Measurements from ENCODE around the gene PILRA. TPM values are rescaled to one million over a fixed set of nuclear protein-coding genes. Genes with fewer than 3 reads are reported as not detected.

Gene PILRA
- total RNA-seq, 1 experiment from 2014 or later, result 3.2 TPM

GRCh38 chr7:100384628-100385294 is 11.5 kb downstream of the PILRA start:
- Mint-ChIP-seq H3K4me1 (peaks cover 2 to 5% of the 10 kb centered on the region in 2 experiments; a peak in 3 of 4 replicates), H3K36me3 (ENCODE audit: insufficient read depth in 1 of 3, low read depth in 3 of 3) (no peaks in the 10 kb centered on the region), H3K4me3 (no peak overlapping the region), H3K9me3 (no peaks in the 10 kb centered on the region), H3K27ac (no peak overlapping the region), H3K27me3 (ENCODE audit: low read depth) (peaks cover 20% of the 10 kb centered on the region)
- Histone ChIP-seq H3K9ac (ENCODE audit: extremely low read depth, insufficient read length, low read length) (no peak overlapping the region), H4K20me1 (ENCODE audit: control insufficient read depth, insufficient read depth, insufficient read length) (no peaks in the 10 kb centered on the region), H3K23ac (ENCODE audit: insufficient read length, low read depth, low read length) (no peak overlapping the region), H4K91ac (ENCODE audit: insufficient read length, low read depth, low read length) (no peak overlapping the region), H3K23me2 (ENCODE audit: insufficient read length, low read depth, low read length, poor library complexity, severe bottlenecking) (no peaks in the 10 kb centered on the region), H3K18ac (ENCODE audit: insufficient read length, low read depth, low read length) (no peak overlapping the region), H3K4me1 (ENCODE audit: insufficient read depth, low read length) (no peaks in the 10 kb centered on the region), H4K5ac (ENCODE audit: insufficient read length, low read depth, low read length) (no peak overlapping the region), H2BK20ac (ENCODE audit: low read depth, low read length, poor library complexity, severe bottlenecking) (no peak overlapping the region), H3K79me1 (ENCODE audit: insufficient read depth, low read depth, low read length, poor library complexity, severe bottlenecking) (no peaks in the 10 kb centered on the region), H2BK5ac (ENCODE audit: insufficient read length, low read length) (no peak overlapping the region), H2BK120ac (ENCODE audit: low read depth, low read length, poor library complexity, severe bottlenecking) (no peak overlapping the region), H3K79me2 (ENCODE audit: insufficient read depth, low read length) (no peaks in the 10 kb centered on the region), H2AFZ (ENCODE audit: low read length) (no peak overlapping the region), H3K56ac (ENCODE audit: insufficient read length, low read depth, low read length) (no peak overlapping the region), H3K14ac (ENCODE audit: insufficient read depth, low read length) (no peak overlapping the region), H2AK5ac (ENCODE audit: insufficient read length, low read length) (no peak overlapping the region), H2BK15ac (ENCODE audit: low read depth, low read length) (no peak overlapping the region), H3K27ac (ENCODE audit: insufficient read length, low read depth, low read length) (peak overlapping the region; percentile 33), H3K9me3 (ENCODE audit: control insufficient read depth, low read depth, low read length) (no peaks in the 10 kb centered on the region), H4K8ac (replicated peaks; ENCODE audit: insufficient read length, low read depth, low read length) (no peak overlapping the region), H3K4ac (ENCODE audit: low read depth, low read length) (no peak overlapping the region), H3K4me2 (ENCODE audit: insufficient read depth, insufficient read length, low read length) (no peak overlapping the region), H3K27me3 (ENCODE audit: insufficient read depth, low read length) (no peaks in the 10 kb centered on the region; the same call in 1 of the 2 replicates), H3T11ph (ENCODE audit: low read length) (no peak overlapping the region), H2BK12ac (ENCODE audit: insufficient read length, low read depth, low read length) (no peak overlapping the region)
- WGBS (ENCODE audit: extremely low coverage, insufficient read length, low lambda C conversion rate), result no CpG with 5 or more reads among the region's 6 CpGs
- DNase-seq, result no peak
- TF ChIP-seq CTCF (conservative IDR thresholded peaks at IDR 0.05), result no peak

All from H9 (cell line).